IMR-90 (cell line): Measurements from ENCODE around the gene HAUS7. TPM values are rescaled to one million over a fixed set of nuclear protein-coding genes. Genes with fewer than 3 reads are reported as not detected.

ENCODE experiments used
- ATAC-seq: fragments of 200-7000 bp; cut with Tn5 transposase; 2 replicates; pipeline ENCODE4 v1.9.1; 2020; ENCODE audit warnings: low read depth, mild to moderate bottlenecking, moderate library complexity
- BruUV-seq: library from RNA; stranded (reverse); fragments of 400-500 nt; replicated peaks from 2 replicates; lab custom pipeline; 2021; lab: Mats Ljungman, UMichigan
- CTCF ChIA-PET: fragments of 300-600 bp; formaldehyde crosslinking; extraction: SDS; loops from one replicate; lab custom pipeline; 2021; ENCODE audit warnings: antibody characterized with exemption; lab: Yijun Ruan, JAX
- POLR2A ChIA-PET: fragments of 300-600 bp; sonication (Branson Sonifier 250); formaldehyde crosslinking; loops from one replicate; lab custom pipeline; 2022; ENCODE audit warnings: antibody characterized with exemption; ENCODE audit not compliant: unreplicated experiment; lab: Charles Lee
- DNase-seq: peaks from one replicate; pipeline ENCODE4 v3.0.0; 2013
- H2AFZ ChIP-seq: replicated peaks from 2 replicates; pipeline ENCODE3; 2013; ENCODE audit warnings: low read length, mild to moderate bottlenecking; ENCODE audit not compliant: poor library complexity
- H2AK5ac ChIP-seq: 2 replicates; pipeline ENCODE4 v1.6.1; 2013; ENCODE audit warnings: low read depth, low read length, inconsistent platforms
- H2AK9ac ChIP-seq: replicated peaks from 2 replicates; pipeline ENCODE3; 2013; ENCODE audit warnings: mild to moderate bottlenecking, low read depth, low read length, moderate library complexity; ENCODE audit not compliant: poor library complexity
- H2BK120ac ChIP-seq: 2 replicates; pipeline ENCODE4 v1.6.1; 2013; ENCODE audit warnings: low read depth, low read length, inconsistent platforms
- H2BK15ac ChIP-seq: 3 replicates; pipeline ENCODE4 v1.6.1; 2013; ENCODE audit warnings: low read depth, low read length, inconsistent platforms
- H2BK20ac ChIP-seq: 2 replicates; pipeline ENCODE4 v1.6.1; 2013; ENCODE audit warnings: low read depth, mild to moderate bottlenecking, inconsistent platforms, low read length, moderate library complexity
- H2BK5ac ChIP-seq: 2 replicates; pipeline ENCODE4 v1.6.1; 2013; ENCODE audit warnings: mild to moderate bottlenecking, low read depth, low read length, inconsistent platforms; ENCODE audit not compliant: poor library complexity, severe bottlenecking
- H3K14ac ChIP-seq: replicated peaks from 2 replicates; pipeline ENCODE4 v1.6.1; 2013; ENCODE audit warnings: low read depth, low read length, inconsistent platforms
- H3K18ac ChIP-seq: 2 replicates; pipeline ENCODE4 v1.6.1; 2013; ENCODE audit warnings: low read depth, low read length, control low read depth
- H3K23ac ChIP-seq: 2 replicates; pipeline ENCODE4 v1.6.1; 2013; ENCODE audit warnings: low read depth, low read length, inconsistent platforms
- H3K27ac ChIP-seq: 2 replicates; pipeline ENCODE4 v1.5.1; 2013; ENCODE audit warnings: mild to moderate bottlenecking, control low read depth, low read length; ENCODE audit not compliant: insufficient read depth
- H3K27me3 ChIP-seq: 2 replicates; pipeline ENCODE4 v1.6.1; 2013; ENCODE audit warnings: low read length; ENCODE audit not compliant: control insufficient read depth, insufficient read depth
- H3K36me3 ChIP-seq: 2 replicates; pipeline ENCODE4 v1.6.1; 2013; ENCODE audit warnings: low read length, mixed read lengths; ENCODE audit not compliant: control insufficient read depth, insufficient read depth
- H3K4ac ChIP-seq: 2 replicates; pipeline ENCODE4 v1.6.1; 2013; ENCODE audit warnings: low read depth, low read length, inconsistent platforms
- H3K4me1 ChIP-seq: 2 replicates; pipeline ENCODE4 v1.6.1; 2013; ENCODE audit warnings: low read length, mixed read lengths; ENCODE audit not compliant: control insufficient read depth, insufficient read depth
- H3K4me2 ChIP-seq: 2 replicates; pipeline ENCODE4 v1.6.1; 2013; ENCODE audit warnings: low read depth, mild to moderate bottlenecking, control low read depth, low read length, moderate library complexity
- H3K4me3 ChIP-seq: 2 replicates; pipeline ENCODE4 v1.5.1; 2013; ENCODE audit warnings: low read depth, mild to moderate bottlenecking, control low read depth, low read length, moderate library complexity; ENCODE audit not compliant: insufficient read depth
- H3K56ac ChIP-seq: 2 replicates; pipeline ENCODE4 v1.6.1; 2013; ENCODE audit warnings: low read length, inconsistent platforms; ENCODE audit not compliant: insufficient read depth; ENCODE audit errors: extremely low read depth
- H3K79me1 ChIP-seq, 2 experiments: 2 replicates each; pipeline ENCODE4 v1.6.1; 2013; ENCODE audit warnings: low read length in 2 of 2, inconsistent platforms in 1 of 2, low read depth in 1 of 2
- H3K9ac ChIP-seq: 2 replicates; pipeline ENCODE4 v1.6.1; 2013; ENCODE audit warnings: low read depth, low read length, control low read depth
- H3K9me1 ChIP-seq: 2 replicates; pipeline ENCODE4 v1.6.1; 2013; ENCODE audit warnings: low read length, inconsistent platforms; ENCODE audit not compliant: insufficient read depth
- H3K9me3 ChIP-seq: 2 replicates; pipeline ENCODE4 v1.6.1; 2013; ENCODE audit warnings: low read length; ENCODE audit not compliant: control insufficient read depth, insufficient read depth
- H4K20me1 ChIP-seq: 2 replicates; pipeline ENCODE4 v1.6.1; 2013; ENCODE audit warnings: low read length, inconsistent platforms; ENCODE audit not compliant: insufficient read depth
- H4K5ac ChIP-seq: 2 replicates; pipeline ENCODE4 v1.6.1; 2013; ENCODE audit warnings: mild to moderate bottlenecking, low read depth, low read length, control low read depth
- H4K8ac ChIP-seq, 2 experiments: 2 replicates each; pipeline ENCODE4 v1.6.1; 2013; ENCODE audit warnings: low read depth in 2 of 2, low read length in 2 of 2, control low read depth in 1 of 2, inconsistent platforms in 1 of 2
- H4K91ac ChIP-seq: 2 replicates; pipeline ENCODE4 v1.6.1; 2013; ENCODE audit warnings: low read depth, low read length, inconsistent platforms; ENCODE audit not compliant: insufficient read depth
- BHLHE40 ChIP-seq: fragments of 150-350 bp; IDR thresholded peaks from 2 replicates; pipeline ENCODE4 v1.6.1; 2016; ENCODE audit warnings: mild to moderate bottlenecking, low read depth, low read length
- ELK1 ChIP-seq: fragments of 150-350 bp; IDR thresholded peaks from 2 replicates; pipeline ENCODE4 v1.6.1; 2016; ENCODE audit warnings: low read depth, mild to moderate bottlenecking, low read length, moderate library complexity, borderline replicate concordance
- MXI1 ChIP-seq: IDR thresholded peaks from 2 replicates; pipeline ENCODE4 v1.6.1; 2012; ENCODE audit warnings: low read depth, mild to moderate bottlenecking, low read length, moderate library complexity, borderline replicate concordance
- POLR2A ChIP-seq: IDR thresholded peaks from 2 replicates; pipeline ENCODE4 v1.6.1; 2012; ENCODE audit warnings: mild to moderate bottlenecking, low read depth, low read length
- WGBS, 2 experiments: methylation state at CpG; one replicate each; pipeline versions ENCODE4 v1.1.5 to v1.1.7; 2013; ENCODE audit warnings: missing lambda C conversion rate in 2 of 2; ENCODE audit not compliant: insufficient read length in 1 of 2; ENCODE audit errors: extremely low coverage in 2 of 2; 5-methylcytosine and 5-hydroxymethylcytosine counted together
- dilution Hi-C: fragments of 300-500 bp; cut with HindIII; formaldehyde crosslinking; loops from one replicate; pipeline ENCODE4 v1.14.3; 2018; ENCODE audit warnings: low sequenced_read_pairs; ENCODE audit not compliant: unreplicated experiment
- in situ Hi-C: fragments of 300-500 bp; cut with MboI; formaldehyde crosslinking; loops from 3 replicates; pipeline ENCODE4 v1.14.3; 2019; ENCODE audit warnings: low sequenced_read_pairs, inconsistent platforms, mixed read lengths
- intact Hi-C: fragments of 100-400 bp; cut with micrococcal nuclease; formaldehyde crosslinking; loops from 2 replicates; pipeline ENCODE4 v1.10.0; 2022
- polyA plus RNA-seq, 3 experiments: library from polyadenylated mRNA; depleted of rRNA; stranded (reverse); fragments of >200 nt; gene quantifications; 2 replicates each; pipeline ENCODE4 v1.2.3, GENCODE V29; 2012; ENCODE audit warnings: low replicate concordance in 1 of 3
- total RNA-seq: library from RNA; depleted of rRNA; stranded (reverse); fragments of >200 nt; gene quantifications from 2 replicates; pipeline ENCODE4 v1.2.3, GENCODE V29; 2012
- TF ChIP-seq, protein P1 (sequence below): conservative IDR thresholded peaks from 2 replicates; pipeline ENCODE4 v1.5.1; 2012; ENCODE audit warnings: mild to moderate bottlenecking, low read depth, low read length, improper control_type of control experiment

HAUS7 gene
- total and polyA plus RNA-seq, 2 of the 4 experiments (the other 2 are of a cell fraction): 10.8 to 25.9 TPM

- 19% methylated on average over 12 of the region's 32 CpGs; no CpG with 5 or more reads in 1 of the 2 experiments for WGBS, 2 experiments
- TF ChIP-seq BHLHE40 (no peak), ELK1 (no peak), POLR2A (no peak), MXI1 (peak; percentile 97)
- TF ChIP-seq, protein P1, sequence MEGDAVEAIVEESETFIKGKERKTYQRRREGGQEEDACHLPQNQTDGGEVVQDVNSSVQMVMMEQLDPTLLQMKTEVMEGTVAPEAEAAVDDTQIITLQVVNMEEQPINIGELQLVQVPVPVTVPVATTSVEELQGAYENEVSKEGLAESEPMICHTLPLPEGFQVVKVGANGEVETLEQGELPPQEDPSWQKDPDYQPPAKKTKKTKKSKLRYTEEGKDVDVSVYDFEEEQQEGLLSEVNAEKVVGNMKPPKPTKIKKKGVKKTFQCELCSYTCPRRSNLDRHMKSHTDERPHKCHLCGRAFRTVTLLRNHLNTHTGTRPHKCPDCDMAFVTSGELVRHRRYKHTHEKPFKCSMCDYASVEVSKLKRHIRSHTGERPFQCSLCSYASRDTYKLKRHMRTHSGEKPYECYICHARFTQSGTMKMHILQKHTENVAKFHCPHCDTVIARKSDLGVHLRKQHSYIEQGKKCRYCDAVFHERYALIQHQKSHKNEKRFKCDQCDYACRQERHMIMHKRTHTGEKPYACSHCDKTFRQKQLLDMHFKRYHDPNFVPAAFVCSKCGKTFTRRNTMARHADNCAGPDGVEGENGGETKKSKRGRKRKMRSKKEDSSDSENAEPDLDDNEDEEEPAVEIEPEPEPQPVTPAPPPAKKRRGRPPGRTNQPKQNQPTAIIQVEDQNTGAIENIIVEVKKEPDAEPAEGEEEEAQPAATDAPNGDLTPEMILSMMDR: 0 out of 2 replicates have a peak, but pooled peaks have one; percentile 1
- Histone ChIP-seq H3K9me1 (0 out of 2 replicates have a peak, but pooled peaks cover 6% of the 10 kb centered on the region), H3K23ac (no peak overlapping the region), H2BK120ac (no peak overlapping the region), H2AK5ac (no peak overlapping the region), H4K5ac (no peak overlapping the region), H4K8ac (no peak overlapping the region; a peak in 1 of 4 replicates), H2BK5ac (no peak overlapping the region), H3K18ac (no peak overlapping the region), H2BK15ac (no peak overlapping the region), H2AK9ac (peak overlapping the region; percentile 92), H3K4me2 (peak overlapping the region; percentile 96), H3K4me3 (peak overlapping the region; percentile 75), H4K20me1 (no peaks in the 10 kb centered on the region), H3K27me3 (no peaks in the 10 kb centered on the region), H3K9me3 (no peaks in the 10 kb centered on the region), H2BK20ac (no peak overlapping the region), H2AFZ (peak overlapping the region; percentile 90), H3K9ac (peak overlapping the region; percentile 44; the same call in 1 of the 2 replicates), H3K79me1 (peaks cover 0 to 11% of the 10 kb centered on the region in 2 experiments; a peak in 2 of 4 replicates), H4K91ac (no peak overlapping the region), H3K56ac (no peak overlapping the region; the same call in 1 of the 2 replicates), H3K4me1 (peaks cover 14% of the 10 kb centered on the region), H3K27ac (peak overlapping the region; percentile 29; the same call in 1 of the 2 replicates), H3K14ac (no peak overlapping the region), H3K4ac (peak overlapping the region; percentile 40; the same call in 1 of the 2 replicates), H3K36me3 (no peaks in the 10 kb centered on the region)
- BruUV-seq: no TSS peak
- ATAC-seq: peak; percentile 28
- dilution Hi-C loops: no loop called here
- intact Hi-C loops: no loop called here
- in situ Hi-C loops: loop anchor here (25.0 kb wide), 1 partner anchor 433 kb away; no protein-coding TSS in a partner anchor
- peak; percentile 8 for DNase-seq
- CTCF ChIA-PET: interaction anchor here (0.6 to 2.3 kb wide), 4 partner anchors 19 to 37 kb away, joined by 3 to 10 read pairs (median 6); partner anchors contain the start of gene BGN
- POLR2A ChIA-PET: interaction anchor here (0.6 kb wide), 1 partner anchor 25 kb away, joined by 3 read pairs; the partner anchor contains the start of gene BGN
These were observed 465 bp downstream of the HAUS7 start for GRCh38 chrX:153469811-153470410.
